GM12878 (cell line): ENCODE data around the gene KIF3A. TPM values are rescaled to one million over a fixed set of nuclear protein-coding genes. Genes with fewer than 3 reads are reported as not detected.

Experiments used
- ATAC-seq: fragments of 200-7000 bp; cut with Tn5 transposase; 3 replicates; pipeline ENCODE4 v1.9.1; 2020; ENCODE audit warnings: mild to moderate bottlenecking, moderate library complexity
- BruUV-seq: library from RNA; stranded (reverse); fragments of 400-500 nt; replicated peaks from 2 replicates; lab custom pipeline; 2021; lab: Mats Ljungman, UMichigan
- CTCF ChIA-PET: fragments of 300-600 bp; sonication (Branson Sonifier 250); formaldehyde crosslinking; extraction: SDS; loops from one replicate; lab custom pipeline; 2021; ENCODE audit warnings: inconsistent platforms; lab: Yijun Ruan, JAX
- POLR2A ChIA-PET: fragments of 350-600 bp; formaldehyde crosslinking; extraction: SDS; loops from one replicate; lab custom pipeline; 2021; ENCODE audit warnings: inconsistent platforms; lab: Charles Lee
- RAD21 ChIA-PET: fragments of 300-600 bp; sonication (Branson Sonifier 250); formaldehyde crosslinking; loops from one replicate; lab custom pipeline; 2023; ENCODE audit warnings: antibody characterized with exemption; ENCODE audit not compliant: unreplicated experiment; lab: Charles Lee
- SMC1A ChIA-PET: fragments of 300-600 bp; sonication (Branson Sonifier 250); formaldehyde crosslinking; loops from one replicate; lab custom pipeline; 2023; ENCODE audit not compliant: unreplicated experiment, uncharacterized antibody; lab: Charles Lee
- DNase-seq: peaks from one replicate; pipeline ENCODE4 v3.0.0-alpha.2; 2011; ENCODE audit warnings: low read depth, low spot score
- FAIRE-seq: peaks from 3 replicates; lab custom pipeline; 2011; peaks lifted over from hg19 to GRCh38; lab: Jason Lieb, UNC
- H2AFZ ChIP-seq: 2 replicates; pipeline ENCODE4 v1.6.0; 2011; ENCODE audit warnings: low read depth, low read length, control low read depth; ENCODE audit not compliant: control insufficient read depth
- H3K27ac ChIP-seq: 2 replicates; pipeline ENCODE4 v1.5.1; 2011; ENCODE audit warnings: control low read depth; ENCODE audit not compliant: control insufficient read depth, insufficient read depth
- H3K27me3 ChIP-seq, 2 experiments: replicated peaks in 1 of 2; 2 replicates each; pipeline versions ENCODE4 v1.6.0 to v1.6.1; 2011; ENCODE audit warnings: low read length in 1 of 2; ENCODE audit not compliant: control insufficient read depth in 2 of 2, insufficient read depth in 2 of 2
- H3K36me3 ChIP-seq, 2 experiments: 2 replicates each; pipeline ENCODE4 v1.5.1; 2011; ENCODE audit warnings: low read length in 1 of 2; ENCODE audit not compliant: control insufficient read depth in 2 of 2, insufficient read depth in 2 of 2
- H3K4me1 ChIP-seq: 2 replicates; pipeline ENCODE4 v1.6.1; 2011; ENCODE audit warnings: mild to moderate bottlenecking, low read length, moderate library complexity, mixed read lengths; ENCODE audit not compliant: control insufficient read depth, insufficient read depth
- H3K4me2 ChIP-seq: 2 replicates; pipeline ENCODE4 v1.6.0; 2011; ENCODE audit warnings: control low read depth; ENCODE audit not compliant: control insufficient read depth, insufficient read depth
- H3K4me3 ChIP-seq: fragments of 200-600 bp; sonication (generic); 2 replicates; pipeline ENCODE4 v1.5.1; 2016
- H3K79me2 ChIP-seq: 2 replicates; pipeline ENCODE4 v1.6.0; 2011; ENCODE audit warnings: low read length; ENCODE audit not compliant: control insufficient read depth, insufficient read depth
- H3K9ac ChIP-seq: 2 replicates; pipeline ENCODE4 v1.8.0; 2011; ENCODE audit warnings: low read length, control low read depth, mixed read lengths; ENCODE audit not compliant: control insufficient read depth, insufficient read depth
- H3K9me3 ChIP-seq: replicated peaks from 3 replicates; pipeline ENCODE4 v1.5.1; 2011; ENCODE audit warnings: mild to moderate bottlenecking, low read length; ENCODE audit not compliant: control insufficient read depth, insufficient read depth
- H4K20me1 ChIP-seq: 2 replicates; pipeline ENCODE4 v1.6.0; 2011; ENCODE audit not compliant: control insufficient read depth, insufficient read depth
- BHLHE40 ChIP-seq, 2 experiments: fragments of 450-650 bp in 1 of 2; IDR thresholded peaks; 2 replicates each; pipeline ENCODE4 v1.6.1; 2011 to 2017; ENCODE audit warnings: low read depth in 2 of 2, borderline replicate concordance in 1 of 2, improper control_type of control experiment in 1 of 2, low read length in 1 of 2, mild to moderate bottlenecking in 1 of 2
- ESRRA ChIP-seq: IDR thresholded peaks from 2 replicates; pipeline ENCODE4 v1.6.1; 2012; ENCODE audit warnings: mild to moderate bottlenecking, low read length, improper control_type of control experiment
- EZH2 ChIP-seq: IDR thresholded peaks from 2 replicates; pipeline ENCODE4 v1.6.1; 2012; ENCODE audit warnings: low read depth, mild to moderate bottlenecking, control low read depth, inconsistent platforms, low read length, borderline replicate concordance; ENCODE audit not compliant: control insufficient read depth
- MXI1 ChIP-seq: fragments of 150-350 bp; IDR thresholded peaks from 2 replicates; pipeline ENCODE4 v1.6.1; 2011; ENCODE audit warnings: low read depth, mild to moderate bottlenecking, inconsistent platforms, low read length, improper control_type of control experiment
- POU2F2 ChIP-seq: IDR thresholded peaks from 3 replicates; pipeline ENCODE4 v1.6.1; 2011; ENCODE audit warnings: low read depth, mild to moderate bottlenecking, low read length, borderline replicate concordance
- TARDBP ChIP-seq: IDR thresholded peaks from 2 replicates; pipeline ENCODE4 v1.6.1; 2016; ENCODE audit warnings: borderline replicate concordance
- ZNF274 ChIP-seq: IDR thresholded peaks from one replicate; pipeline ENCODE4 v1.8.0; 2011; ENCODE audit not compliant: insufficient read length, insufficient read depth
- ZNF384 ChIP-seq: IDR thresholded peaks from 2 replicates; pipeline ENCODE4 v1.6.1; 2012; ENCODE audit warnings: low read depth, mild to moderate bottlenecking, low read length, improper control_type of control experiment, borderline replicate concordance
- ZNF622 ChIP-seq: fragments of 450-650 bp; IDR thresholded peaks from 2 replicates; pipeline ENCODE4 v1.6.1; 2017; ENCODE audit warnings: mild to moderate bottlenecking, inconsistent platforms
- WGBS: methylation state at CpG from one replicate; pipeline ENCODE4 v1.1.6; 2016; ENCODE audit warnings: low lambda C conversion rate; ENCODE audit not compliant: insufficient replicate concordance, insufficient coverage; ENCODE audit errors: missing lambda C conversion rate; 5-methylcytosine and 5-hydroxymethylcytosine counted together
- in situ Hi-C: fragments of 300-500 bp; cut with MboI; formaldehyde crosslinking; loops from 9 replicates; pipeline ENCODE4 v1.14.3; 2018; ENCODE audit warnings: mixed read lengths
- intact Hi-C: fragments of 100-400 bp; cut with micrococcal nuclease; formaldehyde crosslinking; loops from one replicate; pipeline ENCODE4 v1.14.2; 2022; ENCODE audit not compliant: unreplicated experiment
- polyA plus RNA-seq, 11 experiments: library from polyadenylated mRNA; depleted of rRNA in 4 of 11; unstranded in 6 of 11; stranded (reverse) in 5 of 11; fragments of >200 nt; fragmentation: Nextera tagmentation in 4 of 11; fragmentation: Illumina TruSeq in 1 of 11; extraction: Ambion mirVana in 4 of 11; extraction: Trizol in 1 of 11; gene quantifications; 1 replicate in 1 of 11; 2 replicates in 10 of 11; pipeline versions ENCODE4 v1.2.1 to v1.2.3, GENCODE V29; 2011 to 2016; ENCODE audit warnings: inconsistent platforms in 2 of 11, missing spikeins in 2 of 11, low read depth in 1 of 11
- total RNA-seq, 4 experiments: library from RNA; depleted of rRNA in 3 of 4; stranded (reverse); fragments of >200 nt in 3 of 4; fragmentation: Illumina TruSeq in 1 of 4; extraction: Trizol in 1 of 4; gene quantifications; 2 replicates each; pipeline versions ENCODE4 v1.2.1 to v1.2.3, GENCODE V29; 2013 to 2021
- TF ChIP-seq, protein P1 (sequence below): fragments of 450-650 bp; IDR thresholded peaks from 2 replicates; pipeline ENCODE4 v1.6.1; 2018; ENCODE audit warnings: mild to moderate bottlenecking, low read depth, moderate library complexity; ENCODE audit not compliant: partially characterized antibody
- TF ChIP-seq, protein P2 (sequence below): fragments of 450-650 bp; IDR thresholded peaks from 2 replicates; pipeline ENCODE4 v1.6.1; 2014; ENCODE audit warnings: mild to moderate bottlenecking
- TF ChIP-seq, protein P3 (sequence below): IDR thresholded peaks from 2 replicates; pipeline ENCODE4 v1.6.1; 2011; ENCODE audit warnings: low read depth, mild to moderate bottlenecking, low read length, moderate library complexity, borderline replicate concordance; ENCODE audit errors: extremely low read depth
- TF ChIP-seq, protein P4 (sequence below): fragments of 450-650 bp; IDR thresholded peaks from 2 replicates; pipeline ENCODE4 v1.6.1; 2017; ENCODE audit warnings: borderline replicate concordance
- TF ChIP-seq, protein P5 (sequence below): fragments of 450-650 bp; IDR thresholded peaks from 2 replicates; pipeline ENCODE4 v1.6.1; 2017; ENCODE audit warnings: low read depth, mild to moderate bottlenecking, moderate library complexity

The KIF3A gene
- total and polyA plus RNA-seq, 10 of the 15 experiments (the other 5 are each of a cell fraction or from before 2014, with no cell fraction given): 2.7 to 36.5 (median 10.0) TPM

DNA sequence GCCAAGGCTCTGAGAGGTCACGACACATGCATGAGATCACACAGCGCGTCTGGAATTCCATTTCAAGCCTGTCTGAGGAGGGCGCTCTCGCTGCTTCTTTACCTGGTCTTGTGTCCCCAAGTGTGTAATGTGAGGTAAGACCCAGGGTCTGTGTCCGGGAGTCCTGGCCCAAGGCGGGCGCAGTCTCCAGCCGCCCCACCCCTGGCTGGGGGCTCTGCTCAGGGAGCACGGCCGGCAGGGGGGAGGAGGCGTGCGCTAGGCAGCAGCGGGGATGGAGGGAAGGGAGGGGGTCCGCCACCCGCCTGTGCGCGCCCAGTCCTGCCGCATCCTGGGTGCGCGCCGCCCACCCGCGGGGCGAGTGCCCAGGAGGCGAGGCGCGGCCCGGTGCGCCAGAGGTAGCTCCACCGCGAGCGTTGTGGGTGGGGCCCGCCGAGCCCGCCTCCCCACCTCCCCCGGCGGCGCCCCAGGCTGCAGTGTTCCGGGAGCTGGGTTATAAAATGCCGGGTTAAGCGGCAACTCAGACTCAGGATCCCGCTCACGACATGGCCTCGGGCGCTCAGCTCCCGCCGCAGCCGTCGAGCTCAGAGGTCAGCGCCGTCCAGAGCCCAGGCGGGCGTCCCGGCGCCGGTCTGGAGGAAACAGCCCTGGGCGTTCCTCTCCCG, 9.7 kb upstream of the KIF3A start, which contains the start of gene CCNI2:
Gene CCNI2, plus strand, starts transcription at position 473 of the 662 bp plus-strand sequence. Its CDS starts 70 bp downstream, at position 543.
- POLR2A ChIA-PET: interaction anchor here (0.7 to 6.6 kb wide), 11 partner anchors 10 to 221 kb away, joined by 3 to 40 read pairs (median 4); partner anchors contain the start of genes AFF4, KIF3A, RAD50 and SEPTIN8
- H3K9ac ChIP-seq: peak within 1 kb of the TSS; percentile 53
- TF ChIP-seq EZH2: no peak
- TF ChIP-seq POU2F2: no peak
- TF ChIP-seq, protein P1, sequence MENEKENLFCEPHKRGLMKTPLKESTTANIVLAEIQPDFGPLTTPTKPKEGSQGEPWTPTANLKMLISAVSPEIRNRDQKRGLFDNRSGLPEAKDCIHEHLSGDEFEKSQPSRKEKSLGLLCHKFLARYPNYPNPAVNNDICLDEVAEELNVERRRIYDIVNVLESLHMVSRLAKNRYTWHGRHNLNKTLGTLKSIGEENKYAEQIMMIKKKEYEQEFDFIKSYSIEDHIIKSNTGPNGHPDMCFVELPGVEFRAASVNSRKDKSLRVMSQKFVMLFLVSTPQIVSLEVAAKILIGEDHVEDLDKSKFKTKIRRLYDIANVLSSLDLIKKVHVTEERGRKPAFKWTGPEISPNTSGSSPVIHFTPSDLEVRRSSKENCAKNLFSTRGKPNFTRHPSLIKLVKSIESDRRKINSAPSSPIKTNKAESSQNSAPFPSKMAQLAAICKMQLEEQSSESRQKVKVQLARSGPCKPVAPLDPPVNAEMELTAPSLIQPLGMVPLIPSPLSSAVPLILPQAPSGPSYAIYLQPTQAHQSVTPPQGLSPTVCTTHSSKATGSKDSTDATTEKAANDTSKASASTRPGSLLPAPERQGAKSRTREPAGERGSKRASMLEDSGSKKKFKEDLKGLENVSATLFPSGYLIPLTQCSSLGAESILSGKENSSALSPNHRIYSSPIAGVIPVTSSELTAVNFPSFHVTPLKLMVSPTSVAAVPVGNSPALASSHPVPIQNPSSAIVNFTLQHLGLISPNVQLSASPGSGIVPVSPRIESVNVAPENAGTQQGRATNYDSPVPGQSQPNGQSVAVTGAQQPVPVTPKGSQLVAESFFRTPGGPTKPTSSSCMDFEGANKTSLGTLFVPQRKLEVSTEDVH: no peak
- TF ChIP-seq TARDBP: no peak
- TF ChIP-seq ESRRA: no peak
- TF ChIP-seq ZNF622: no peak
- TF ChIP-seq BHLHE40 (IDR thresholded peaks at IDR 0.05; ENCODE audit: borderline replicate concordance in 1 of 2, low read depth in 2 of 2, low read length in 1 of 2): peak in 1 of 2 experiments; percentile 47; a peak in 1 of 4 replicates
- no peak for TF ChIP-seq ZNF274
- TF ChIP-seq, protein P2, sequence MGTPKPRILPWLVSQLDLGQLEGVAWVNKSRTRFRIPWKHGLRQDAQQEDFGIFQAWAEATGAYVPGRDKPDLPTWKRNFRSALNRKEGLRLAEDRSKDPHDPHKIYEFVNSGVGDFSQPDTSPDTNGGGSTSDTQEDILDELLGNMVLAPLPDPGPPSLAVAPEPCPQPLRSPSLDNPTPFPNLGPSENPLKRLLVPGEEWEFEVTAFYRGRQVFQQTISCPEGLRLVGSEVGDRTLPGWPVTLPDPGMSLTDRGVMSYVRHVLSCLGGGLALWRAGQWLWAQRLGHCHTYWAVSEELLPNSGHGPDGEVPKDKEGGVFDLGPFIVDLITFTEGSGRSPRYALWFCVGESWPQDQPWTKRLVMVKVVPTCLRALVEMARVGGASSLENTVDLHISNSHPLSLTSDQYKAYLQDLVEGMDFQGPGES: no peak
- TF ChIP-seq, protein P3, sequence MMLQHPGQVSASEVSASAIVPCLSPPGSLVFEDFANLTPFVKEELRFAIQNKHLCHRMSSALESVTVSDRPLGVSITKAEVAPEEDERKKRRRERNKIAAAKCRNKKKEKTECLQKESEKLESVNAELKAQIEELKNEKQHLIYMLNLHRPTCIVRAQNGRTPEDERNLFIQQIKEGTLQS: no peak
- TF ChIP-seq, protein P4, sequence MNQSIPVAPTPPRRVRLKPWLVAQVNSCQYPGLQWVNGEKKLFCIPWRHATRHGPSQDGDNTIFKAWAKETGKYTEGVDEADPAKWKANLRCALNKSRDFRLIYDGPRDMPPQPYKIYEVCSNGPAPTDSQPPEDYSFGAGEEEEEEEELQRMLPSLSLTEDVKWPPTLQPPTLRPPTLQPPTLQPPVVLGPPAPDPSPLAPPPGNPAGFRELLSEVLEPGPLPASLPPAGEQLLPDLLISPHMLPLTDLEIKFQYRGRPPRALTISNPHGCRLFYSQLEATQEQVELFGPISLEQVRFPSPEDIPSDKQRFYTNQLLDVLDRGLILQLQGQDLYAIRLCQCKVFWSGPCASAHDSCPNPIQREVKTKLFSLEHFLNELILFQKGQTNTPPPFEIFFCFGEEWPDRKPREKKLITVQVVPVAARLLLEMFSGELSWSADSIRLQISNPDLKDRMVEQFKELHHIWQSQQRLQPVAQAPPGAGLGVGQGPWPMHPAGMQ: no peak
- TF ChIP-seq, protein P5, sequence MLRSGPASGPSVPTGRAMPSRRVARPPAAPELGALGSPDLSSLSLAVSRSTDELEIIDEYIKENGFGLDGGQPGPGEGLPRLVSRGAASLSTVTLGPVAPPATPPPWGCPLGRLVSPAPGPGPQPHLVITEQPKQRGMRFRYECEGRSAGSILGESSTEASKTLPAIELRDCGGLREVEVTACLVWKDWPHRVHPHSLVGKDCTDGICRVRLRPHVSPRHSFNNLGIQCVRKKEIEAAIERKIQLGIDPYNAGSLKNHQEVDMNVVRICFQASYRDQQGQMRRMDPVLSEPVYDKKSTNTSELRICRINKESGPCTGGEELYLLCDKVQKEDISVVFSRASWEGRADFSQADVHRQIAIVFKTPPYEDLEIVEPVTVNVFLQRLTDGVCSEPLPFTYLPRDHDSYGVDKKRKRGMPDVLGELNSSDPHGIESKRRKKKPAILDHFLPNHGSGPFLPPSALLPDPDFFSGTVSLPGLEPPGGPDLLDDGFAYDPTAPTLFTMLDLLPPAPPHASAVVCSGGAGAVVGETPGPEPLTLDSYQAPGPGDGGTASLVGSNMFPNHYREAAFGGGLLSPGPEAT: no peak
- no peak for TF ChIP-seq ZNF384
- TF ChIP-seq MXI1: no peak

More for the DNA sequence above, 9.7 kb upstream of the KIF3A start, which contains the start of gene CCNI2:
- FAIRE-seq (no peak), ATAC-seq (peak; percentile 71), DNase-seq (no peak)
- ChIA-PET SMC1A (interaction anchor here (0.6 to 11.1 kb wide), 19 partner anchors 7 to 226 kb away, joined by 3 to 88 read pairs (median 5); partner anchors contain the start of genes IL4, KIF3A and SEPTIN8), RAD21 (interaction anchor here (0.9 to 10.5 kb wide), 18 partner anchors 10 to 242 kb away, joined by 3 to 127 read pairs (median 5); partner anchors contain the start of genes IL13, KIF3A, SEPTIN8 and SOWAHA), CTCF (interaction anchor here (0.7 to 5.5 kb wide), 22 partner anchors 8 to 239 kb away, joined by 3 to 54 read pairs (median 4); partner anchors contain the start of gene KIF3A)
- WGBS: 4% methylated on average over 57 of the region's 59 CpGs
- BruUV-seq: no TSS peak
- H3K4me3 ChIP-seq: peak within 1 kb of the TSS; percentile 72
- intact Hi-C loops: no loop called here
- no peak within 1 kb of the TSS for H3K27ac ChIP-seq
- H3K4me2 ChIP-seq: peak within 1 kb of the TSS; percentile 99
- no peaks in the 10 kb centered on the region for H3K36me3 ChIP-seq
- H3K79me2 ChIP-seq: no peaks in the 10 kb centered on the region; the same call in 1 of the 2 replicates
- no peaks in the 10 kb centered on the region; the same call in 2 of the 3 replicates for H3K9me3 ChIP-seq
- peak within 1 kb of the TSS; percentile 89 for H2AFZ ChIP-seq
- no peaks in the 10 kb centered on the region for H3K27me3 ChIP-seq
- H4K20me1 ChIP-seq: no peaks in the 10 kb centered on the region
- H3K4me1 ChIP-seq: peaks cover 23% of the 10 kb centered on the region
- in situ Hi-C loops: no loop called here
